Stimulated activated CD8-positive, alpha-beta memory T cell treated with anti-CD3 and anti-CD28 coated beads, Interleukin-4, amount 100 ng/mL, for 48 hours (primary cell): Measurements from ENCODE around the gene CACNA1H.

ENCODE experiments used
- DNase-seq: peaks from one replicate; pipeline ENCODE4 v3.0.0-alpha.2; 2020

Gene CACNA1H

GRCh38 chr16:1159325-1159972, 6.5 kb downstream of the CACNA1H start:
- DNase-seq, result no peak

- no peak for DNase-seq
Measured at GRCh38 chr16:1159973-1160772, 7.3 kb downstream of the CACNA1H start.

GRCh38 chr16:1160773-1161348, 8.0 kb downstream of the CACNA1H start:
- DNase-seq, result no peak

- no peak for DNase-seq
Measured at GRCh38 chr16:1162701-1163566, 10.0 kb downstream of the CACNA1H start.

- DNase-seq, result no peak
Measured at GRCh38 chr16:1163567-1164055, 10.7 kb downstream of the CACNA1H start.

GRCh38 chr16:1164382-1164781, 11.5 kb downstream of the CACNA1H start:
- DNase-seq, result no peak

GRCh38 chr16:1164975-1165374, 12.1 kb downstream of the CACNA1H start:
- no peak for DNase-seq

- no peak for DNase-seq
Measured at GRCh38 chr16:1165511-1165910, 12.6 kb downstream of the CACNA1H start.

- no peak for DNase-seq
Measured at GRCh38 chr16:1167276-1168107, 14.6 kb downstream of the CACNA1H start.

- DNase-seq, result no peak
Measured at GRCh38 chr16:1168837-1169236, 15.9 kb downstream of the CACNA1H start.

GRCh38 chr16:1169285-1170075, 16.6 kb downstream of the CACNA1H start:
- DNase-seq, result no peak

- DNase-seq, result no peak
Measured at GRCh38 chr16:1170076-1170418, 17.1 kb downstream of the CACNA1H start.

- DNase-seq, result no peak
Measured at GRCh38 chr16:1171001-1171400, 18.1 kb downstream of the CACNA1H start.

- DNase-seq, result no peak
Measured at GRCh38 chr16:1171854-1172428, 19.0 kb downstream of the CACNA1H start.

GRCh38 chr16:1172651-1173050, 19.7 kb downstream of the CACNA1H start:
- DNase-seq, result no peak

GRCh38 chr16:1173788-1174451, 21.0 kb downstream of the CACNA1H start:
- no peak for DNase-seq

- DNase-seq, result no peak
Measured at GRCh38 chr16:1174477-1175357, 21.8 kb downstream of the CACNA1H start.

- DNase-seq, result no peak
Measured at GRCh38 chr16:1175566-1176279, 22.8 kb downstream of the CACNA1H start.
